ENCODE results near the gene PNMA8B.

PNMA8B gene

GRCh38 chr19:46495786-46496099 lies at the start of gene PNMA8B:
Gene PNMA8B (minus strand): TSS chr19:46495867. CDS start chr19:46495465, 402 bp downstream.
- DNase-seq (ENCODE audit: low read depth) = no peak
- TF ChIP-seq CTCF (IDR thresholded peaks at IDR 0.05; ENCODE audit: low read depth, low read length, missing control alignments) = no peak
- peak within 1 kb of the TSS; percentile 32 for H3K4me3 ChIP-seq (ENCODE audit: low read depth, low read length)
- in situ Hi-C loops (cut with HindIII; ENCODE audit: low sequenced_read_pairs) = no loop called here

- TF ChIP-seq CTCF (IDR thresholded peaks at IDR 0.05; ENCODE audit: low read depth, low read length, missing control alignments) = no peak
- in situ Hi-C loops (cut with HindIII; ENCODE audit: low sequenced_read_pairs) = no loop called here
- H3K4me3 ChIP-seq (ENCODE audit: low read depth, low read length) = no peak overlapping the region
- DNase-seq (ENCODE audit: low read depth) = no peak
Measured at GRCh38 chr19:46544651-46545050, 49.0 kb upstream of the PNMA8B start.

- no peak overlapping the region for H3K4me3 ChIP-seq (ENCODE audit: low read depth, low read length)
- in situ Hi-C loops (cut with HindIII; ENCODE audit: low sequenced_read_pairs) = no loop called here
- TF ChIP-seq CTCF (IDR thresholded peaks at IDR 0.05; ENCODE audit: low read depth, low read length, missing control alignments) = peak; percentile 81
- DNase-seq (ENCODE audit: low read depth) = peak; percentile 80
Measured at GRCh38 chr19:46542428-46543230, 47.0 kb upstream of the PNMA8B start.

GRCh38 chr19:46537136-46538097 lies 41.8 kb upstream of the PNMA8B start:
- peak; percentile 3 for DNase-seq (ENCODE audit: low read depth)
- H3K4me3 ChIP-seq (ENCODE audit: low read depth, low read length) = no peak overlapping the region
- in situ Hi-C loops (cut with HindIII; ENCODE audit: low sequenced_read_pairs) = no loop called here
- peak; percentile 94 for TF ChIP-seq CTCF (IDR thresholded peaks at IDR 0.05; ENCODE audit: low read depth, low read length, missing control alignments)

GRCh38 chr19:46536391-46536790 lies 40.7 kb upstream of the PNMA8B start:
- in situ Hi-C loops (cut with HindIII; ENCODE audit: low sequenced_read_pairs) = no loop called here
- DNase-seq (ENCODE audit: low read depth) = no peak
- no peak overlapping the region for H3K4me3 ChIP-seq (ENCODE audit: low read depth, low read length)
- no peak for TF ChIP-seq CTCF (IDR thresholded peaks at IDR 0.05; ENCODE audit: low read depth, low read length, missing control alignments)

- no peak for TF ChIP-seq CTCF (IDR thresholded peaks at IDR 0.05; ENCODE audit: low read depth, low read length, missing control alignments)
- in situ Hi-C loops (cut with HindIII; ENCODE audit: low sequenced_read_pairs) = no loop called here
- no peak for DNase-seq (ENCODE audit: low read depth)
- no peak overlapping the region for H3K4me3 ChIP-seq (ENCODE audit: low read depth, low read length)
Measured at GRCh38 chr19:46533621-46534081, 38.0 kb upstream of the PNMA8B start.
